Renal pelvis (tissue), 4 donors: ENCODE results near the gene WNT5A. TPM values are rescaled to one million over a fixed set of nuclear protein-coding genes. Genes with fewer than 3 reads are reported as not detected.

Experiments used
- DNase-seq: peaks from one replicate; pipeline ENCODE4 v3.0.0-alpha.2; 2013
- polyA plus RNA-seq, 3 donors: library from polyadenylated mRNA; unstranded; fragments of 120-200 nt; gene quantifications; one replicate each; pipeline ENCODE4 v1.2.1, GENCODE V29; 2013; ENCODE audit not compliant: insufficient read length in 3 of 3

Gene WNT5A
- polyA plus RNA-seq, 3 donors = 32.1 to 40.8 (median 38.4) TPM

DNA sequence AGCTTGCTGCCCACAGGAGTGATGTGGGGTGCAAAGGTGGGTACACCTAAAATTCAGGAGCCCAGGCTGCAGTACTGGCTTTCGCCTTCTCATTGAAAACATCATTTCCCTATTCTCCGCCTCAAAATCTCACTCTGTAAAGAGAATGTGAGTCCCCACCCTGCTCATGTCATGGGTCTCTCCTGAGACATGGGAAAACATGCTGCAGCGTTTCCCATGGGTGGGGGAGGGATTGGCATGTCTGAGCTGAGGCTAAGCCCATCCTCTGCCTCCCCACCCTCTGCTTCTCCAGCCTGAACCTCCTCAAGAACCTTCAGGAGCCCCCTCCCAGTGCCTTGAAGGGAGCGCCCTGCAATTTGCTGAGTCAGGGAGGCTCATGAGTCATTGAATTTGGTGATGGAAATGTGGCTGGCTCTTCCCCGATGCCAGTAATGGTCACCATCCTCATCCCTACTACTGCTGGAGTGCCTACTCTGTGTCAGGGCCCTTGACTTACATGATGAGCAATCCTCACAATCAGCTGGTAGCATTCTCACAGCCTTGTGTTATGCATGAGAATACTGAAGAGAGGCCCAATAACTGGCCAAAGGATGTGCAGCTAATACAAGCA, 28.8 kb downstream of the WNT5A start:
- DNase-seq = no peak

DNA sequence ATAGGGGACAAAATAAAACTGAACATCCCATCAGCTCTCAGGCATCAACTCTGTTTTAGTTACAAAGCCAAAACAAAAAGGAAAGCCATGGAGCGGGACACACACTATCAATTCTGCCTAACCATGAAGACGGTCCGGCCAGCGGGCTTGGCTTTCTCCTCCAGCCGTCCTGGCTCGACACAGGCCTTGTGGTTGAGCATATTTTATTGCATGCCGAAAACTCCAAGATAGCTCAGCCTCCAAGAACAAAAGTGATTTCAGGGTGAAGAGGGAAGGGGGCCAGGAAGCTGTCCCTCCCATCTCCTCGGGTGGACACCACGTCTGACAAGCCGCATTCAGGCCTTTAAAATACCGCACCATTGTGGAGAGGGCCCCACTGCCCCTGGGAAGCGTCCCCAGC, 31.2 kb downstream of the WNT5A start:
- DNase-seq = no peak

DNA sequence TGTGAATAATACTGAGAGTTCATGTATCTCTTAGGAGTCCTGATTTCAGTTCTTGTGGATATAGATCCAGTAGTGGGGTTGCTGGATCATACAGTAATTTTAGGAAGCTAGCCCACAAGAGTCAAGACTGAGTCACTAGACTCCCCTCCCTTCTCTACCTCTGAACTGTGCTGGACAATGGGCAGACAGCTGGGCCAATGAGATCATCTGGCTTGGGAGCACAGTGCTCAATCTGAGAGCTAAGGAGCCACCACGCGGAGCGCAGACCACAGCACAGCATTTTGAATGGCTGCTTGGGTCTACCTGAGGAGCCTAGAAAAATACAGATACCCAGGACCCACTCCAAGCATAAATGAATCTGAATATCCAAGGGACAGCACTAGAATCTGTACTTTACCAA, 32.5 kb downstream of the WNT5A start:
- no peak for DNase-seq

DNA sequence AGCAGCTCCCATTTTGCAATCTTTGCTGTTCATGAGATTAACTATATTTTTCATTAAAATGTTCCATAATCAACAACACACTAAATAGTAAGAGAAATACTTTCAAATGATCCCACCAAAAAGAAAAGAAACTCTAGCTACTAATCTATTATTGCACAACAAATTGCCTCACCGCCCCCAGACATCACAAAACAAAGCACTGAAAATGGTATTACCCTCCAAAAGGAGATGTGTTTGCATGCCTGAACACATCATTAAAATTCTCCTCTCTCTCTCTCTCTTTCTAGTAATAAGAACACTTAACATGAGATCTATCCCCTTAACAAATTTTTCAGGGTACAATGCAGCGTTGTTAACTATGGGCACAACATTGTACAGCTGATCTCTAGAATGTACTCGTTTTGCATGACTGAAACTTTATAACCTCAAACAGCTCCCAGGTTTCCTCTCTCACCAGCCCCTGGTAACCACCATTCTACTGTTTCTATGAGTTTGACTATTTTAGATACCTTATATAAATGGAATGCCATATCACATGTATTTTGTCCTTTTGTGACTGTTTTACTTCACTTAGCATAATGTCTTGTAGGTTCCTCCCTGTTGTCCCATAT, 33.1 kb downstream of the WNT5A start:
- no peak for DNase-seq

DNA sequence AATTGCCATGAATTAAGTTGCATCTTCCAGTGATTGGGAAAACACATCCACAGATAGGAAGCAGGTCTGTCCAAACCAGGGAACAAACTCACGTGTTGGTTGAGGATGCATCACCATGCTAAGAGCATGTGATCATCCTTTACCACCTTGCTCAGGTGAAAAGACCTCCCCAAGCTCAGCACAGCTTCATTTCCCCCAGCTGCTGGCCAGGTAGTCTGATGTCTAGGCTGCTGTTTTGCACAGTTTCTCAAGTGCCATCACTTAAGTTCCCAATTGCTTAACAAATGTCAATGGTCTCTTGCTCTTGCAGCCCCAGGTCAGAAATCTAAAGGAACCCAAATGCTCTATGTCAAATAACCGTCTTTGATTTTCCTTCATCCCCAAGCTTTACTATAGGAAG, 34.2 kb downstream of the WNT5A start:
- DNase-seq = no peak

DNA sequence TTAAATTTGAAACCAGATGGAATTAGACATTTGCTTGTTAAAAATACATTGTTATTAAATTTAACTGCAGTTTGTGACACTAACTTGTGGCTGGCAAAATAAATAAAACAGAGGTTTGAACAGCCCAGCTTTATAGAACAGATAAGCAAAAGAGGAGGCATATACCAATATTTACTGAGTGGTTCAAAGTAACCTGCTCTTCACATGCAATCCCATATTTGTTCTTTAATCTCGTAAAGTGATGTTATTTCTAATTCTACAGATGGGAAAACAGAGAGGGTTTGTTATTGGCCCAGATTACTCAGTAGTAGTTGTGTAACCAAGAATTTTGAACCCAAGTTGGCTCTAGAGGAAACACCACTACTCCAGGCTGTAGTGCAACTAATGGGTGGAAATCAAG, 37.6 kb downstream of the WNT5A start:
- no peak for DNase-seq

DNA sequence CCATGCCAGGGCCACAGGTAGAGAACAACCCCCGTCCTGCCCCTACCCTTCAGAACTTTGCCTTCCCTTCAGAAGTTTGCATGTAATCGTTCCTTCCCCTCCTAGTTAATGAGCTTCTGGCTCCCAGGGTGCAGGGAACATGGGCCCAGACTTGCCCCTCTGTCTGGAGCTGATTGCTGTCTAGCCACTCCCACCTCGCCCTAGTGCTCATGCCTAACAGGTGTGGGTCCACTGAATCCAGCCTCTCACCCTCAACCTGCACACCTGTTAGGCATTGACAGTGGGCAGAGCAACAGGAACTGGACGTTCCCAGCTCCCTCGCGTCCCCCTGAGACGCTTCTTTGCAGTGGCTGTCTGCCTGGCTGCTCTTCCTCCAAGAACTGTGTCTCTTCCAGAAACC, 40.3 kb downstream of the WNT5A start:
- DNase-seq = no peak

DNA sequence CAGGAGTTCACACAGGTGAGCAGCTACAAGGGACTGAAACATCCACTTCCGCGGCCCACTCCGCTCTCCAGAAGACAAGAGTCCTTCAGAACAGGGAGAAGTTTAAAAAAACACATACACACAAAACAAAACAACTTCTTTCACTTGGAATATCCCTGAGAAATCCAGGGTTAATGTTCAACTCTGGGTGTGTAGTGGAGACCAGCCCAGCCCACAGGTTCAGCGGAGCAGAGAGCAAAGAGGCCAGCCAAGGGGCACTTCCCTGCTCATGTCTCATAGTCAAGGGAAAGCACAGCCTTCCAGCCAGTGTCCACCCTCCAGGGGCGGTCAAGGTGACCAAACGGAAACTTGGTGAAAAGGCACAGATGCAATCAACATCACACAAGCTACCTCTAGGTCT, 41.6 kb downstream of the WNT5A start:
- DNase-seq = peak; percentile 72

DNA sequence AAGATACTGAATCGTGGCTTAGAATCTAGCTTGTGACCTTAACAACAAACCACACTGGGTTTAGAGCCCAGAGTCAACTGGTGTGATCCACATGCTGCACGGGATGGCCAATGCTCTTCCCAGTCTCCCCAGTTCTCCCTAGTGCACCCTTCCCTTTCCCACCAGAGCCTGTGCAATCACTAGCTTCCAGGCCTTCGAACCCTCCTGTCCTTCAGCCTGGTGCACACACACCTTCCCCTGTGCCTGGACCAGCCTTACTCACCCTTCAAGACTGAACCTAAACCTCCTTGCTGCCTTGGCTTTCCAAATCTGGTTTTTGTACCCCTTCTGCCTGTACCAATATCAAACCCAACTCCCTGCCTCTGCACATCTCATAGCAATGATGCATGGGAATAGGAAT, 43.8 kb downstream of the WNT5A start:
- DNase-seq = no peak

DNA sequence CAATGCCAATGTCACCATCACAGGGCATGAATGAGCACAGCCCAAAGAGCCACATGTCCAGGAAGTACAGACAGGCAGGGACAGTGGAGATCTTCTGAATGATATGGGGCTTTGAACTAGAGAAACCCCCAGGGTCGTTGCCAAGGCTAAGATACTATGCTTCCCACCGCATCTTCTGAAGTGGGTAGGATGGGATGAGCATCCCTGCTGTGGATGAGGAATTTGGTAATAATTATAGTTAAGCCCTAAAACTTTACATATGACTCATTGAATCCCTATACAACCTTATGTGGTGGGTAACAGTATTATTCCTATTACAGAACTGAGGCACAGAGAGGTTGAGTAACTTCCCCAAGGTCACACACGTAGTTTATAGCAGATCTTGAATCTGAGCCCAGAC, 44.2 kb downstream of the WNT5A start:
- DNase-seq = no peak

DNA sequence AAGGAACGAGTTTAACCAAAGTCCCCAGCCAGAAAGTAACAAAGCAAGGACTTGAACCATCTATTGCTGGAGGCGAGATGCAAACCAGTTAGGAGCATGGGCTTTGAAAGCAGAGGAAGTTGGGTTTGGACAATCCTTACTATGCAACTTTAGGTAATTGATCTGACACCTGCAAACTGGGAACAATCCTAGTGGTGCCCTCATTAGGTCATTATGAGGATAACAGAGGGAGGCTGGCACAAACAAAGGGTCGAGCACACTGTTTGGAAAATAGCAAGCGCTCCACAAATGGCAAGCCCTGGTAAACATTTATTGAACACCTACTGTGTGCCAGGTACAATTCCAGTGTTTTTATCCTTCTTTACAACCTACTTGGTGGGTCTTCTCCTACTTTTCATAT, 45.6 kb downstream of the WNT5A start:
- DNase-seq = no peak

DNA sequence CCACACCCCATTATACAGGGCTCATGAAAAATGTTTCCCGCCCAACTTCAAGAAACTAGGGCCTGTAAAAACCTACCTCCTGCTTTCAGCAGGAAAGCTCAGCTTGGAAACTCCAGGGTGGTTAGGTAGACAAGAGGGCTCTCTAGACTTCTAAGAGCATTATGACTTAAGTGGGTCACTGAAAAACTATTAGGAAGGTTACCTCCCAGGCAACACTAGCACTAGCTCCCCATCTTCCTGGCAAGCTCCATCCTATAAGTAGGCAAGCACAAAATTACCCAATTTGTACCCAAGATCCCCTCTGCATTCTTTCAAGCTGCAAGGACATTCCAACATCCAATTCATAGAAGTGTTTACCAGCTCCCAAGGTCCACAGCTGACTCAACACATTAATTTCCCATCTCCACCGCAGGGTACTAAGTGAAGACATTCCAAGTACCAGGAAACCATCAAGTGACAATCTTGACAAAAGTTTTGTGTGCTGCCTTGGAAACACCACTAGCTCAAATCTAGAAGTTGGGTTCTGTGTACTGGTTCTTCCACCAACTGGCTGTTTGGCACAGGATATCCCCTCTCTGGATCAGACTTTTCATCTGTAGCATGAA, 46.9 kb downstream of the WNT5A start:
- no peak for DNase-seq

DNA sequence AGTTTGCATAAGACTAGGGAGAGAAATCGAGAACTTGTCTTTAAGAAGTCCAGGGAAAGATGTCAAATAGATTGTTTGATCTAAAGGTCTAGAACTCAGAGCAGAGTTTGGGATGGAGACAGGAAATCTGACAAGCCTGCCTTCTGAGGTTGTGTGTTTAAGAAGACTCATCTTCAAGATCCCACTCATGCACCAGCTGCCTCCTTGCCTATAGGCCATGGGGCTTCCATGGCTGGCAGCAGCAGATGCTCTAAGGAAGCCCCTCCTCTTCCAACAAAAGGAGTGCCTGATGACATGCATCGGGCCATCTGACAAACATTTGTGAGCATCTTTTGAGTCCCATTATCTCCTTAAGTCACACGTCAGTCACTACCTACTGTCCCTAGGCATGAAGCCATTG, 47.4 kb downstream of the WNT5A start:
- no peak for DNase-seq

DNA sequence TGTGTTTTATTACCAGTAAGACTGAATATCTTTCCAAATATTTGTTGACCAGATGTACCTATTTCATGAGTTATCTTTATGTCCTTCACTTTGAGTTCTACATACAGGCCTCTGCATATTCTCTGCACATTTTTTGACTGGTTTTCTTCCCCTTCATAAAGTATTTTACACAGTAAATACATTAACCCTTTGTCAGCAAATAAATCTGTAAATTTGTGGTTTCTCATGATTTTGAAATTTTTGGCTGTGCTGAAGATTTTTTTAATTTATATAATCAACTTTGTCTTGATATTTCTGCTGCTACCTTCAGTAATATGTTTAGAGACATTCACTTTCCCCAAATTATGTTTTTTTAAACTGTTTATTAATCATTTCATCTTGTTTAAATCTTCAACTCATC, 50.5 kb downstream of the WNT5A start:
- no peak for DNase-seq

DNA sequence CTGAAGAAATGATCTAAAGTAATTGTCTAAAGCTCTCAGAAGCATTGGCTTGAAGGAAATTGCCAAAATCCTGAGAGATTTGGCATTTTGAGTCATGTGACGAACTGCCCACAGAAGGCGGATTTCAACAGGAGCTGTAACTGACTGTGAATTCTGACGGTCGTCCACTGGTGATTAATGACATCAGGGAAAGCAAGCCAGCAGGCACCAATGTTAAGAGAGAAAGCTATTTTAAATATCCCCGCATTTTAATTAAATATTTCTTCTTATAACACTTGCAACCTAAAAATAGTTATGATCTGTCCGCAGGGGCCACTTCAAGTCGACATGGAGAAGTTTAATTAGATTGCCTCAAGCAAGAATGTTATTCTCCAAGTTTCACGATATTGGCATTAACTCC, 51.6 kb downstream of the WNT5A start:
- no peak for DNase-seq

DNA sequence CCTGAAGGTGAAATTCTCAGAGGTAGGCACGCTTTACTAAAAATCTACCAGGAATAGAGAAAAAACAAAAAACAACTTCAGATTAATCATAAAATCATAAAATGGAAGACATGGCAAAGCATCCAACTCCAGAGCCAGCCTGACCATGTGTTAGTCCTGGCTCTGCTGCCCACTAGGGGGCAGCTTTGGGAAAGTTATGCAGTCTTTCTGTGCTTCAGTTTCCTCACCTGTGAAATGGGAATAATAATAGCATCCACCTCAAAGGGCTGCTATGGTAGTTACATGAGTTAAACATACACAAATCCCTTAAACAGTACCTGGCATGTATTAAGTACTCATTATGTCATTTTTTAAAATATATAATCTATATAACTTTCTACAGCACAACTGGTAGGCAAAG, 52.3 kb downstream of the WNT5A start:
- DNase-seq = no peak

DNA sequence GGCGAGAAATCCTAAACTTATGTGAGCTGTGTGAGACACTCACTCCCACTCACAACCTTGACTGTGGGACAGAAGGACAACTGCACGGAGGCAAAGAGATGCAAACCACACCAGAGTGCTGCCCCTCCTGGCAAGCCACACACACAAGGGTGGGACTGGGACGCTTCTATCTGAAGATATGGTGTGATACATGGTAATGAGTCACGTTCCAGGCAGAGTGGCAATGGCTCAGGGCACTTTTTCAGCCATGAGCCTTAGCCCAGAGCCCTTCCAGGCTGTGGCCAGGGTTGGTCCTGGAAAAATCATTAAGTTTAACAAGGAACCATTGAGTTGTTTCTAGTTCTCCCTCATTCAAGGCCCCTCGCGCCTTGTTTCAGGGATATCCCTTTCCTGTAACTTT, 56.1 kb downstream of the WNT5A start:
- DNase-seq = no peak

DNA sequence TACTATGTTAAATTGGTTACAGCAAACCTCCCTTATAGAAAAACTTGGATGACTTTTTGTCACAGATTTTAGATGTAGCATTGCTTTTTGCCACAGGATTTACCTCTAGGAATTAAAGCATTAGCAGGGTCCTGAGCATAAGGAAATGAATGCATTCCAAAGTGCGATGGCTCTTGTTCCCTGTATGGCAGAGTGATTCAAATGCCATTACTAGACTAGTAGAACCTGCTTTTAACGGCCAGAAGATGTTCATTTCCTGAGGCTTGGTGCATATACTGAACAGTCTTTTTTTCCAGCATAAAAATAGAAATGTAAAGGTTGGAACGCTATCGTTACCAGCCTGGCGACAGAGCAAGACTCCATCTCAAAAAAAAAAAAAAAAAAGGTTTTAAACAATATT, 59.4 kb downstream of the WNT5A start:
- DNase-seq = peak; percentile 39

DNA sequence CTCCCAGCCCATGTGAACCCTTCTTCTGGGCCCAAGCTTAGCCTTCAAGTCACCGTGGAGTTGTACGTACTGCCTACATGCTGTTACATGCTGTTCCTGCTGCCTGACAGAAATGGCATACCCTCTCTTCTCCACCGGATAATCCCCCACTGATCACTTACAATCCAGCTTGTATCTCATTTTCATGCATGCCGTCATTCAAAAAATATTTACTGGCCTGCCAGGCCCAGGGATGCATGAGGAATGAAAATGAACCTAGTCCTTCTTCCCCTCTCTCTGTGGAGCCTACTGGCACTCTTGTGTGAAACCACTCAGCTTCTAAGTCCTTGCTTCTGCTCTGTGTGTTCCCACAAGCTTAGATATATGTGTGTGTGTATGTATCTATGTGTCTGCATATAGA, 60.6 kb downstream of the WNT5A start:
- no peak for DNase-seq

DNA sequence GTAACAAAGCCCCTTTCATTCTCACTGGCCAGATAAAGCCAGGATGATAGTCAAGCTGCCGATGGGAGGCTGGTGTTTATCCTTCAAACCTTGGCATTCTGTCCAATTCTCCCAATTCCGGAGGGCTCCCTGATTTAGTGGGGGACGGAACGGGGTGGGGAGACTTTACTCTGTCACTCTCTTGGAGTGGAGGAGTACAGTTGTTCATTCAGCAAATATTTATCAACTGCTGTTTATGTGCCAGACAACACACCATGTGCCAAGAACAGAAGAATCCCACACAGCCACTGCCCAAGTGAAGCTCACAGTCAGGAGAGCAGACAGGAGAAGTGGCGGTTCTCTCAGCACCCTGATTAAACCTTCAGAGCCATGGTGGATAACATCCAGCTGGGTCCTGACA, 63.3 kb downstream of the WNT5A start:
- DNase-seq = no peak

DNA sequence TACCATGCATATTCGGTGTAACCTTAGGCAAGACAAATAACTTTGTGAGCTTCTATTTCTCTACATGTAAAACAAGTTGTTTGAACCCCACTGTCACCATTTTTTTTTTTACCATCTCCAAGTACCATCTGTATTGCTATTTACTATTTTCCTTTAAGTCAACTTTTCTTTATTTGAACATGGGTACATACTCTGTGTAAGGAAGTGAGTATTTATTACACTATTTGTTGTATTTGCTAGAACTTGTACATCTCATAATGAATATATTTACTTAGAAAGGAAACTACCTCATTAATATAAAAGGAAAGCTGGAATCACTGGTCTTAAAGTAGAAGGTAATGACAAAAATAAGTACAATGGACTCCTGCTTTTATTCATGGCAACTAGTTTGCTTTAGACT, 69.9 kb downstream of the WNT5A start:
- no peak for DNase-seq

DNA sequence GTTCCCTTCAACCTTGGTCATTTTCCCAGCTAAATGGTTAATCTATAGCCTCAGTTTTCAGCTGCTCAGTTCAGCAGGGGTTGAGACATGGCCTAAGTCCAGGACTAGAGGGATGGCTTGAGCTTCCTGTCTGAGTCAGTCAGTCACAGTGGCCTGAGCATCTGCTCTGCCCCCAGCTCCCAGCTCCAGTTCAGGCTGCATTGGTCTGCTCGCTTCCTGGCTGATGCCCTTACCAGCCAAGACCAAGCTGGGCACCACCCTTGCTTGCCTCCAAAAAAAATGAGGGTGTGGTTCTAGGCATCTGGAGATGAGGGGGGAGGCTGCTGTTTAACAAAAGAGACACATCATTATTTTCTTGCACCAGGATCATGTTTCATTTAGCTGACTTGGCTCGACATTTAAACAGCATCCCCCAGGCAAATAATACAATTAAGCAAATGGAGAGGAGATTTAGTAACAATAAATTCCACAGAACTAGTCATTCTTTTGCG, 70.7 kb downstream of the WNT5A start:
- DNase-seq = no peak
